HL-60 (cell line): ENCODE results near the gene VOPP1.

Experiments
- DNase-seq, 2 experiments: peaks; one replicate each; pipeline ENCODE4 v3.0.0-alpha.2; 2010 to 2020; ENCODE audit warnings: low read depth in 1 of 2, low spot score in 1 of 2
- H3K27ac ChIP-seq: fragments of 250-450 bp; sonication (Bioruptor Pico); replicated peaks from 2 replicates; pipeline ENCODE4 v1.5.1; 2020; ENCODE audit warnings: mild to moderate bottlenecking, moderate library complexity
- H3K27me3 ChIP-seq: fragments of 250-450 bp; sonication (Bioruptor Pico); 2 replicates; pipeline ENCODE4 v1.5.1; 2021; ENCODE audit warnings: mild to moderate bottlenecking, moderate library complexity; ENCODE audit not compliant: insufficient read depth, poor library complexity, severe bottlenecking
- H3K4me3 ChIP-seq: replicated peaks from 2 replicates; pipeline ENCODE4 v1.5.1; 2011; ENCODE audit warnings: mild to moderate bottlenecking, control low read depth, low read length; ENCODE audit not compliant: insufficient read depth
- GABPA ChIP-seq: IDR thresholded peaks from 2 replicates; pipeline ENCODE4 v1.6.1; 2012; ENCODE audit warnings: low read depth
- POLR2AphosphoS5 ChIP-seq: IDR thresholded peaks from 2 replicates; pipeline ENCODE4 v1.6.1; 2012; ENCODE audit warnings: low read depth
- SPI1 ChIP-seq: IDR thresholded peaks from 2 replicates; pipeline ENCODE4 v1.6.1; 2012; ENCODE audit warnings: low read depth, mild to moderate bottlenecking, borderline replicate concordance
- TF ChIP-seq, protein P1 (sequence below): IDR thresholded peaks from one replicate; pipeline ENCODE4 v1.5.1; 2011; ENCODE audit warnings: low read length, control low read depth, inconsistent platforms; ENCODE audit not compliant: insufficient read depth
- TF ChIP-seq, protein P2 (sequence below): IDR thresholded peaks from 2 replicates; pipeline ENCODE4 v1.6.1; 2012; ENCODE audit warnings: low read depth; ENCODE audit not compliant: insufficient replicate concordance

Gene VOPP1

DNA sequence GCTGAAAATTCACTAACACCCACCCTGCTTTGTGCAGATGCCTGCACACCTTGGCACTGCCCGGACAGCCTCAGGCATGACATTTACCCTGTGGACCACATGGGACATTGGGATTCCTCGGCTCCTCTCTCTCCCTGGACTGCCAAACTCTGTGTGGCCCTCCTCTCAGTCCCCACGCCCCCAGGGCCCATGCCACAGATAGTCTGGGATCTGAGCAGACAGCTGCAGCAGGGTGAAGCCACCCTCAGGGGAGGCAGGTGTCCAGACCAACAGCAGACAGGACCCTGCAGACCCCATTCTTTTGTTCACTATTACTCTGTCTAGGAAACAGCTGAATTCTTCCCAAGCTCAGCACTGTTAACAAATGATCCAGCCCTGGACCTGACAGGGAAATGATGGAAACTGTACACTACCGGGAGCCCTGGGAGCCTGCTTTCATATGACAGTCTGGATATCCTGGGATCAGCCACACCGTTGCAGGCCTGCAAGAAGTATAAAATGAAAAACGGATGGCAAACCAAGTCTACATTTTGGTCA, 83.4 kb downstream of the VOPP1 start:
- Histone ChIP-seq H3K4me3 (no peak overlapping the region), H3K27me3 (no peaks in the 10 kb centered on the region), H3K27ac (no peak overlapping the region)
- no peak for TF ChIP-seq SPI1
- no peak for TF ChIP-seq POLR2AphosphoS5
- TF ChIP-seq, protein P1, sequence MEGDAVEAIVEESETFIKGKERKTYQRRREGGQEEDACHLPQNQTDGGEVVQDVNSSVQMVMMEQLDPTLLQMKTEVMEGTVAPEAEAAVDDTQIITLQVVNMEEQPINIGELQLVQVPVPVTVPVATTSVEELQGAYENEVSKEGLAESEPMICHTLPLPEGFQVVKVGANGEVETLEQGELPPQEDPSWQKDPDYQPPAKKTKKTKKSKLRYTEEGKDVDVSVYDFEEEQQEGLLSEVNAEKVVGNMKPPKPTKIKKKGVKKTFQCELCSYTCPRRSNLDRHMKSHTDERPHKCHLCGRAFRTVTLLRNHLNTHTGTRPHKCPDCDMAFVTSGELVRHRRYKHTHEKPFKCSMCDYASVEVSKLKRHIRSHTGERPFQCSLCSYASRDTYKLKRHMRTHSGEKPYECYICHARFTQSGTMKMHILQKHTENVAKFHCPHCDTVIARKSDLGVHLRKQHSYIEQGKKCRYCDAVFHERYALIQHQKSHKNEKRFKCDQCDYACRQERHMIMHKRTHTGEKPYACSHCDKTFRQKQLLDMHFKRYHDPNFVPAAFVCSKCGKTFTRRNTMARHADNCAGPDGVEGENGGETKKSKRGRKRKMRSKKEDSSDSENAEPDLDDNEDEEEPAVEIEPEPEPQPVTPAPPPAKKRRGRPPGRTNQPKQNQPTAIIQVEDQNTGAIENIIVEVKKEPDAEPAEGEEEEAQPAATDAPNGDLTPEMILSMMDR = no peak
- TF ChIP-seq GABPA = no peak
- TF ChIP-seq, protein P2, sequence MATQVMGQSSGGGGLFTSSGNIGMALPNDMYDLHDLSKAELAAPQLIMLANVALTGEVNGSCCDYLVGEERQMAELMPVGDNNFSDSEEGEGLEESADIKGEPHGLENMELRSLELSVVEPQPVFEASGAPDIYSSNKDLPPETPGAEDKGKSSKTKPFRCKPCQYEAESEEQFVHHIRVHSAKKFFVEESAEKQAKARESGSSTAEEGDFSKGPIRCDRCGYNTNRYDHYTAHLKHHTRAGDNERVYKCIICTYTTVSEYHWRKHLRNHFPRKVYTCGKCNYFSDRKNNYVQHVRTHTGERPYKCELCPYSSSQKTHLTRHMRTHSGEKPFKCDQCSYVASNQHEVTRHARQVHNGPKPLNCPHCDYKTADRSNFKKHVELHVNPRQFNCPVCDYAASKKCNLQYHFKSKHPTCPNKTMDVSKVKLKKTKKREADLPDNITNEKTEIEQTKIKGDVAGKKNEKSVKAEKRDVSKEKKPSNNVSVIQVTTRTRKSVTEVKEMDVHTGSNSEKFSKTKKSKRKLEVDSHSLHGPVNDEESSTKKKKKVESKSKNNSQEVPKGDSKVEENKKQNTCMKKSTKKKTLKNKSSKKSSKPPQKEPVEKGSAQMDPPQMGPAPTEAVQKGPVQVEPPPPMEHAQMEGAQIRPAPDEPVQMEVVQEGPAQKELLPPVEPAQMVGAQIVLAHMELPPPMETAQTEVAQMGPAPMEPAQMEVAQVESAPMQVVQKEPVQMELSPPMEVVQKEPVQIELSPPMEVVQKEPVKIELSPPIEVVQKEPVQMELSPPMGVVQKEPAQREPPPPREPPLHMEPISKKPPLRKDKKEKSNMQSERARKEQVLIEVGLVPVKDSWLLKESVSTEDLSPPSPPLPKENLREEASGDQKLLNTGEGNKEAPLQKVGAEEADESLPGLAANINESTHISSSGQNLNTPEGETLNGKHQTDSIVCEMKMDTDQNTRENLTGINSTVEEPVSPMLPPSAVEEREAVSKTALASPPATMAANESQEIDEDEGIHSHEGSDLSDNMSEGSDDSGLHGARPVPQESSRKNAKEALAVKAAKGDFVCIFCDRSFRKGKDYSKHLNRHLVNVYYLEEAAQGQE = no peak
- DNase-seq = no peak

DNA sequence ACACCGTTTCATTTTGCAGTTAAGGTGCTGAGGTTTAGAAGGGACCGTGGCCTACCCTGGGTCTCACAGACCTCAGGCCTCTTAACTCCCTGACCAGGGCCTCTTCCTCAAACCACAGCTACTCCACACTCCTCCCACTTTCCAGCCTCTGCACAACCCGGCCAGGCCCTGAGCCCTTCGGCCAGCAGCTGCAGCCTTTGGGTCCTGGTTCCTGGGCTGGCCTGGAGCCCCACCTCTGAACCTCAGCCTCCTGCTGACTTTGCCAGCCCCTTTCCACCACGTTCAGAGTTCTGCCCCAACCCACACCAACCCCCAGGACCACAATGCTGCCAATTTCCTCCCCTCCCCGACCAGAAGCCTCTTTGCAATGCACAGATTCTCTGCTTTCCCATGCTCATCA, 84.1 kb downstream of the VOPP1 start:
- Histone ChIP-seq H3K27me3 (no peaks in the 10 kb centered on the region), H3K27ac (no peak overlapping the region), H3K4me3 (no peak overlapping the region)
- TF ChIP-seq POLR2AphosphoS5 (no peak), SPI1 (no peak), GABPA (no peak)
- TF ChIP-seq, protein P2 = no peak
- TF ChIP-seq, protein P1 = no peak
- DNase-seq = no peak

DNA sequence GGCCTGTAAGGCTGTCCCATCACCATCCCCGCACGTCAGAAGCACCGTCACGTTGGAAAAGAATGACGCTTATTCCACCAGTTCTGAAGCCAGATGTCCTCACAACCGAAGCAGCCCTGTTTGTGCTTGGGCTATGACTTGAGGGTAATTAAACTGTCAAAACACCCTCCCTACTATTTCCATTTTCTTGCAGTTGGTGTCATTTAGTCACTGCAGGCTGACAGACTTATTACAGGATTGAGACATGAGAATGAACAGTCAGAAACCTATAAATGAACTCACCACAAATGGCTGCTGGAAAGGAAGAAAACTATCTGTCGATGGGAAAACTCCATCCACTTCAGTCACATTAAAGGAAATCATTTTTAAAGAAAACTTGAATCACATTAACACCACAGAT, 85.3 kb downstream of the VOPP1 start:
- DNase-seq = no peak
- Histone ChIP-seq H3K27ac (no peak overlapping the region), H3K4me3 (no peak overlapping the region), H3K27me3 (no peaks in the 10 kb centered on the region)
- TF ChIP-seq GABPA (no peak), POLR2AphosphoS5 (no peak), SPI1 (no peak)
- TF ChIP-seq, protein P2 = no peak
- TF ChIP-seq, protein P1 = no peak
